ENCODE data around the gene TACC2. TPM values are rescaled to one million over a fixed set of nuclear protein-coding genes. Genes with fewer than 3 reads are reported as not detected.

The TACC2 gene
- total RNA-seq, 1 donor from 2014 or later = 10.7 TPM

DNA sequence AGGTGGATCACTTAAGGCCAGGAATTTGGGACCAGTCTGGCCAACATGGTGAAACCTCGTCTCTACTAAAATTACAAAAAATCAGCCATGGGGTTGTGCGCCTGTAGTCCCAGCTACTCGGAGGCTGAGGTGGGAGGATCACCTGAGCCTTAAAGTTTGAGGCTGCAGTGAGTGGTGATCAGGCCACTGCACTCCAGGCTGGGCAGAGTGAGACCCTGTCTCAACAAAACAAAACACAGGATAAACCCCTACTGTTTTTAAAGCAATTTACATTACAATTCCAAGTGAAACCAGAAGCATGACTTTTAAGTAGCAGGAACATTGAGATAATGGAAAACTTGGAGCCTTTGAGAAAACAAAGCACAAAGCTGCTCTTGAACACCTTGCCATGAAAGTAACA lies 189.7 kb downstream of the TACC2 start:
- Mint-ChIP-seq H3K27ac (no peak overlapping the region), H3K36me3 (peaks cover 2% of the 10 kb centered on the region), H3K4me1 (peaks cover 70% of the 10 kb centered on the region), H3K27me3 (ENCODE audit: insufficient read depth, low read depth) (peaks cover 3% of the 10 kb centered on the region), H3K9me3 (no peaks in the 10 kb centered on the region), H3K4me3 (no peak overlapping the region)
- no peak overlapping the region for H3K4me2 ChIP-seq
- H3K9ac ChIP-seq = no peak overlapping the region
- no peak overlapping the region for H2AFZ ChIP-seq (replicated peaks)
- no peak for TF ChIP-seq EZH2 (IDR thresholded peaks at IDR 0.05)
- TF ChIP-seq EZH2phosphoT487 (IDR thresholded peaks at IDR 0.05) = no peak
- TF ChIP-seq, protein P1, sequence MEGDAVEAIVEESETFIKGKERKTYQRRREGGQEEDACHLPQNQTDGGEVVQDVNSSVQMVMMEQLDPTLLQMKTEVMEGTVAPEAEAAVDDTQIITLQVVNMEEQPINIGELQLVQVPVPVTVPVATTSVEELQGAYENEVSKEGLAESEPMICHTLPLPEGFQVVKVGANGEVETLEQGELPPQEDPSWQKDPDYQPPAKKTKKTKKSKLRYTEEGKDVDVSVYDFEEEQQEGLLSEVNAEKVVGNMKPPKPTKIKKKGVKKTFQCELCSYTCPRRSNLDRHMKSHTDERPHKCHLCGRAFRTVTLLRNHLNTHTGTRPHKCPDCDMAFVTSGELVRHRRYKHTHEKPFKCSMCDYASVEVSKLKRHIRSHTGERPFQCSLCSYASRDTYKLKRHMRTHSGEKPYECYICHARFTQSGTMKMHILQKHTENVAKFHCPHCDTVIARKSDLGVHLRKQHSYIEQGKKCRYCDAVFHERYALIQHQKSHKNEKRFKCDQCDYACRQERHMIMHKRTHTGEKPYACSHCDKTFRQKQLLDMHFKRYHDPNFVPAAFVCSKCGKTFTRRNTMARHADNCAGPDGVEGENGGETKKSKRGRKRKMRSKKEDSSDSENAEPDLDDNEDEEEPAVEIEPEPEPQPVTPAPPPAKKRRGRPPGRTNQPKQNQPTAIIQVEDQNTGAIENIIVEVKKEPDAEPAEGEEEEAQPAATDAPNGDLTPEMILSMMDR (IDR thresholded peaks at IDR 0.05) = no peak
- H3K4me3 ChIP-seq = no peak overlapping the region
- peaks cover 45% of the 10 kb centered on the region for H3F3A ChIP-seq (ENCODE audit: low read depth)
- H4K20me1 ChIP-seq (ENCODE audit: low read depth) = peaks cover 66% of the 10 kb centered on the region
- DNase-seq (ENCODE audit: low spot score) = no peak
- H3K79me2 ChIP-seq (ENCODE audit: low read depth) = peaks cover 97% of the 10 kb centered on the region
- H3K4me1 ChIP-seq = peaks cover 85% of the 10 kb centered on the region
- no peaks in the 10 kb centered on the region for H3K27me3 ChIP-seq
- H3K36me3 ChIP-seq = no peaks in the 10 kb centered on the region
- H3K9me3 ChIP-seq (ENCODE audit: low read depth) = no peaks in the 10 kb centered on the region
- no peak overlapping the region for H3K27ac ChIP-seq

DNA sequence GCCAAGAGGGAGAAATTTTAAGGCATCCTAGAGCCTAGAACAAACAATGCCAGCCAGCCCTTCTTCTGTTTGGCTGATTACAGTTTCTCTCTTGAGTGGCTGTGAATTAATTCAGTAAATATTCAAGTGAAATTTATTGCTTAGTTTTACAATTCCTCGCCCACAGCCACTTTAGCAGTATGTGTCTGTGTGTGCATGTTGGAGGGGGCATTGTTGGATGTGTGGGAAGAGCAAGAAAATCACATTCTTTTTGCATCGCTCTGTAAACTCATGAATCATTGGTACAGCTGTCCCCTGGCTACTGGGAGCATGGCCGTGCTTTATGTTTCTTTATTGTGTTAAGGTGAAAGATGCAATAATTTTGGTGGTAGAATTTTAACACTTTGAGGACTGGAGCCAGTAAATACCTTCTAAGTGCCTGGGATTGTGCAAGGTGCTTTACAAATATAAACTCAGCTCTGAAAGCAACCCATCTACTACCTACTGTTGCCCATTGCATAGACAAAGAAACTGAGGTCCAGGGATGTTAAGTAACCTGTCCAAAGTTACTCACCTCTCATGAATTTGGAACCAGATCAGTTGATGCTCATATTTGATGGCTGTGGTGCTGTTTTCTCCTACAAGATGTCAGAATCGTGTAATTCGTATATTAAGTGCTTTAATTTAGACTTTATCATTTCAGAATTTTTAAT lies 192.2 kb downstream of the TACC2 start:
- peaks cover 56% of the 10 kb centered on the region for H4K20me1 ChIP-seq (ENCODE audit: low read depth)
- Mint-ChIP-seq H3K9me3 (no peaks in the 10 kb centered on the region), H3K4me1 (peaks cover 63% of the 10 kb centered on the region), H3K36me3 (peaks cover 3% of the 10 kb centered on the region), H3K4me3 (no peak overlapping the region), H3K27ac (peak overlapping the region; percentile 57), H3K27me3 (ENCODE audit: insufficient read depth, low read depth) (peaks cover 3% of the 10 kb centered on the region)
- no peak overlapping the region for H2AFZ ChIP-seq (replicated peaks)
- no peaks in the 10 kb centered on the region for H3K9me3 ChIP-seq (ENCODE audit: low read depth)
- no peak overlapping the region for H3K4me3 ChIP-seq
- TF ChIP-seq EZH2 (IDR thresholded peaks at IDR 0.05) (no peak), EZH2phosphoT487 (IDR thresholded peaks at IDR 0.05) (no peak)
- TF ChIP-seq, protein P1 (IDR thresholded peaks at IDR 0.05) = no peak
- H3K79me2 ChIP-seq (ENCODE audit: low read depth) = peaks cover 98% of the 10 kb centered on the region
- peak overlapping the region; percentile 66 for H3K4me2 ChIP-seq
- H3K27ac ChIP-seq = peak overlapping the region; percentile 90
- no peak overlapping the region for H3K9ac ChIP-seq
- DNase-seq (ENCODE audit: low spot score) = no peak
- no peaks in the 10 kb centered on the region for H3K27me3 ChIP-seq
- peaks cover 64% of the 10 kb centered on the region for H3K4me1 ChIP-seq
- no peaks in the 10 kb centered on the region for H3K36me3 ChIP-seq
- H3F3A ChIP-seq (ENCODE audit: low read depth) = peaks cover 46% of the 10 kb centered on the region

DNA sequence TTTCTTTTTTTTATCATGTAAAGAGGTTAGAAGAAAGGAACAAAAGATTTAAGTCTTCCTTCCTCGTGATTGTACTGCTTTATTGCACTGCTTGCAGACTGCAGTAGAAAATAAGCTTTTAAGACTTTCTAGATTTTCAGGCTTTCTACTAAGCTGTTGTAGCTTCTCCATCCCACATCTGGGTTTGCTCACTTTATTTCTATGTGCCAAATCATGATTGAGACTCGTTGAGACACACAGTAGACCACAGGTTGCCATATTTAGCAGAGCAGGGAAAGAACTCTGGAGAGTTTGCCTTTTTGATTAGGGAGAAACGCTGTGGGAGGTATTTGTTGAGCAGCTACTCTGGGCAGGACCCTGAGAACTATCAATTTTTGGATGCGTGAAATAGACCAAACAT lies 192.9 kb downstream of the TACC2 start:
- no peak overlapping the region for H2AFZ ChIP-seq (replicated peaks)
- H3F3A ChIP-seq (ENCODE audit: low read depth) = peaks cover 51% of the 10 kb centered on the region
- TF ChIP-seq, protein P1 (IDR thresholded peaks at IDR 0.05) = no peak
- TF ChIP-seq EZH2phosphoT487 (IDR thresholded peaks at IDR 0.05) (no peak), EZH2 (IDR thresholded peaks at IDR 0.05) (no peak)
- no peaks in the 10 kb centered on the region for H3K9me3 ChIP-seq (ENCODE audit: low read depth)
- peak overlapping the region; percentile 90 for H3K27ac ChIP-seq
- peaks cover 61% of the 10 kb centered on the region for H3K4me1 ChIP-seq
- H3K27ac Mint-ChIP-seq = no peak overlapping the region
- no peaks in the 10 kb centered on the region for H3K9me3 Mint-ChIP-seq
- no peak for DNase-seq (ENCODE audit: low spot score)
- H3K4me3 Mint-ChIP-seq = no peak overlapping the region
- H4K20me1 ChIP-seq (ENCODE audit: low read depth) = peaks cover 62% of the 10 kb centered on the region
- H3K27me3 Mint-ChIP-seq (ENCODE audit: insufficient read depth, low read depth) = peaks cover 4% of the 10 kb centered on the region
- H3K79me2 ChIP-seq (ENCODE audit: low read depth) = peaks cover 98% of the 10 kb centered on the region
- no peak overlapping the region for H3K4me3 ChIP-seq
- no peaks in the 10 kb centered on the region for H3K36me3 ChIP-seq
- H3K9ac ChIP-seq = no peak overlapping the region
- H3K36me3 Mint-ChIP-seq = peaks cover 6% of the 10 kb centered on the region
- no peaks in the 10 kb centered on the region for H3K27me3 ChIP-seq
- H3K4me1 Mint-ChIP-seq = peaks cover 60% of the 10 kb centered on the region
- peak overlapping the region; percentile 66 for H3K4me2 ChIP-seq
